GM12874 (cell line): Measurements from ENCODE around the gene THAP10.

Source experiments
- CTCF ChIP-seq: IDR thresholded peaks from 2 replicates; pipeline ENCODE4 v1.5.1; 2011; ENCODE audit warnings: low read depth, mild to moderate bottlenecking, control low read depth, low read length, moderate library complexity; ENCODE audit not compliant: insufficient read depth

Gene THAP10

GRCh38 chr15:70835841-70836240 lies 56.4 kb downstream of the THAP10 start:
- TF ChIP-seq CTCF = no peak

GRCh38 chr15:70835415-70835814 lies 56.8 kb downstream of the THAP10 start:
- no peak for TF ChIP-seq CTCF

GRCh38 chr15:70834999-70835398 lies 57.2 kb downstream of the THAP10 start:
- no peak for TF ChIP-seq CTCF

DNA sequence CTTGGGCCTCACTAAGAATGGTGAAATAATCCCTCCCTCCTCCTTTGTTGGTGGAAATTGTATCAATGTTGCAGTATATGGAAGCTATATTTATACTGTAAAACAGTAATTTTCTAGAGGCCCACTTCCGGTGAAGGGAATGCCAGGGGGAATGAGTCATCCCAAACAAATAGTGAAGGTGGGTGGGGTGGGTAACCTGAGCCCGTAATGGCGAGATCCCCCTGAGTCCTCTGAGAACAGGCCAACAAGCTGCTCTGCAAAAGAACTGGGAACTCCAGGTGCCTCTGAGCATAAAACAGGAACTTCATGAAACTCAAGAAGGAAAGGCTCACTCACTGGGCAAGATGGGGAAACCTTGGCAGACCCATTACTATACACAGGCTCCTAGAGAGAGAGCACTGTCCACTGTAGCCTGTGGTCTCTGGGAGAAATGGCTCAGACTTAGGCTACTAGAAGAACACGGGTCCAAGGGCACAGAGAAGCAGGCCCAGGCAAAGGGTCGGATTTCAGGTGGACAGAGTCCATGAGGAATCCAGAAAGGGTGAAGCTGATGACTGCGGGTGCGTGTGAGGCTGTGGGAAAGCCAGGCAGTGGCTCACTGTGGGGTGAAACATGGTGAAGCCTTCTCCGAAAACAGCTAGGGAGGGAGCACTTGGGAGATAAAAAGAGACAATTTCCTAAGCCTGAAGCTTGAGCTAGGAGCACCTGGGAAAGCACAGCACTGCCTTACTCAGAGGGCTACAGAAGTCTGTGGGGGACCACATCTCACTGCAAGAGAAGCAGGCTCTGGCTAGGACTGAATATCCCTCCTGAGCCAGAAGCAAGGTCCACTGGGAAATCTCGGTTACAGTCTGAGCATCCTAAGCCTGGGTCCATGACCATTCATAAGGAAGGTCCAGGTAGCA lies 58.1 kb downstream of the THAP10 start:
- TF ChIP-seq CTCF = no peak

DNA sequence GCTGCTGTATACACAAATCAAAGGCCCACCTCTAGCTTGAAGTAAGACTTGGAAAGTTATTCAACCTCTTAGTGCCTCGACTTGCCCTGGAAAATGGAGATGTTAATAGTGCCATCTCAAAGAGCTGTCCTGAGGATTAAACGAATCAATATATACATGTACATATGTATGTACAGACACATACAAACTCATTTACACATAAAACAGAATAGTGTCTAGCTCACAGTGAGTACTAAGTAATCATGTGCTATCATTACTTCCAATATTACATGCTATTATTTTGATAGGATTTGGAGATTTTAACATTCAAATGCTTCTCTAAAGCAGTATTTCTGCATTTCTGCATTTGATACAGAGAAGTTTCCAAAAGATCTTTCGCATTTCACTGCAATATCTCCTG lies 58.8 kb downstream of the THAP10 start:
- TF ChIP-seq CTCF = no peak

DNA sequence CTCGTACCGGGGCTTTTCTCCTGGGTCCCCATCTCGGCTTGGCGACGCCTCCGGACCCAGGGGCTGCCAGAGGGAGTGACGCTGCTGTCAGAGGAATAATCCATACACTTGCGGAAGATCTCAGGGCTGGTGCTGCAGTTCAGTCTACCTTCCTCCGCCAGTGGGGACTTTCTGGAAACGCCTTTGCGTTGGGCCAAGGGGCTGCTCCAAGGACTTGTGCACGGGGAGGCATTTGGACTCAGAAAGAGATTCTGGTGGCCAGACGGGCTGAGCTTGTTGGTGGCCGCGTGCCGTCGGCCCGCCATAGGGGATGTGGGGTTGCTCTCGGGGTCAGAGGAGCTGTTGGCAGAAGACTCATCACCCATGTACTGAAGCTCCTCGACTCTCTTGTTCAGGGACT lies 60.1 kb downstream of the THAP10 start:
- no peak for TF ChIP-seq CTCF
